SK-N-SH treated with all-trans-retinoic acid at 6 μM for 48 hours (cell line): ENCODE data around the gene SURF4.
"Not testable (repeated sequence)": the region's sequence is repeated elsewhere in the genome, so short reads cannot be mapped to it uniquely, and the experiment has no call there.

Experiments used
- BACH2 ChIP-seq: fragments of 250-450 bp; sonication (Bioruptor Pico); IDR thresholded peaks from 2 replicates; pipeline ENCODE4 v1.9.0; 2021; ENCODE audit warnings: mild to moderate bottlenecking, borderline replicate concordance
- CSDC2 ChIP-seq: fragments of 250-450 bp; sonication (Bioruptor Pico); IDR thresholded peaks from 2 replicates; pipeline ENCODE4 v1.5.0; 2020; ENCODE audit warnings: mild to moderate bottlenecking, moderate library complexity
- ESRRG ChIP-seq: fragments of 250-450 bp; sonication (Bioruptor Pico); IDR thresholded peaks from 2 replicates; pipeline ENCODE4 v1.6.1; 2021; ENCODE audit warnings: mild to moderate bottlenecking
- ISL1 ChIP-seq: fragments of 250-450 bp; sonication (Bioruptor Pico); IDR thresholded peaks from 2 replicates; pipeline ENCODE4 v2.1.2; 2022; ENCODE audit warnings: mild to moderate bottlenecking, moderate library complexity
- OSR1 ChIP-seq: fragments of 250-450 bp; sonication (Bioruptor Pico); IDR thresholded peaks from 2 replicates; pipeline ENCODE4 v1.8.0; 2022; ENCODE audit warnings: moderate library complexity, mild to moderate bottlenecking, inconsistent platforms
- PATZ1 ChIP-seq: fragments of 250-450 bp; sonication (Bioruptor Pico); IDR thresholded peaks from 2 replicates; pipeline ENCODE4 v1.8.0; 2020; ENCODE audit warnings: mild to moderate bottlenecking, moderate library complexity, borderline replicate concordance
- RARB ChIP-seq: fragments of 250-450 bp; sonication (Bioruptor Pico); IDR thresholded peaks from 2 replicates; pipeline ENCODE4 v1.8.0; 2021; ENCODE audit warnings: mild to moderate bottlenecking, moderate library complexity
- SNAI2 ChIP-seq: fragments of 250-450 bp; sonication (Bioruptor Pico); IDR thresholded peaks from 2 replicates; pipeline ENCODE4 v1.5.0; 2020; ENCODE audit warnings: mild to moderate bottlenecking, moderate library complexity
- ZNF565 ChIP-seq: fragments of 450-650 bp; formaldehyde crosslinking; conservative IDR thresholded peaks from 2 replicates; pipeline ENCODE4 v1.5.0; 2020; ENCODE audit warnings: low read depth, mild to moderate bottlenecking, moderate library complexity
- ZNF70 ChIP-seq: fragments of 450-650 bp; formaldehyde crosslinking; IDR thresholded peaks from 2 replicates; pipeline ENCODE4 v1.5.0; 2020; ENCODE audit warnings: mild to moderate bottlenecking, moderate library complexity
- TF ChIP-seq, protein P1 (sequence below): fragments of 250-450 bp; sonication (Bioruptor Pico); IDR thresholded peaks from 2 replicates; pipeline ENCODE4 v1.8.0; 2021; ENCODE audit warnings: low read depth, mild to moderate bottlenecking, moderate library complexity, borderline replicate concordance
- TF ChIP-seq, protein P2 (sequence below): fragments of 250-450 bp; sonication (Bioruptor Pico); IDR thresholded peaks from 2 replicates; pipeline ENCODE4 v1.5.1; 2020; ENCODE audit warnings: low read depth, mild to moderate bottlenecking, moderate library complexity

GRCh38 chr9:133377280-133377679, 1.4 kb upstream of the SURF4 start:
- TF ChIP-seq PATZ1 (CRISPR knock-in tag); ZNF70 (CRISPR knock-in tag); CSDC2 (CRISPR knock-in tag); BACH2 (CRISPR knock-in tag); ISL1 (CRISPR knock-in tag); RARB; OSR1 (CRISPR knock-in tag); ZNF565 (CRISPR knock-in tag); SNAI2; ESRRG (CRISPR knock-in tag): not testable (repeated sequence)
- TF ChIP-seq, protein P1, sequence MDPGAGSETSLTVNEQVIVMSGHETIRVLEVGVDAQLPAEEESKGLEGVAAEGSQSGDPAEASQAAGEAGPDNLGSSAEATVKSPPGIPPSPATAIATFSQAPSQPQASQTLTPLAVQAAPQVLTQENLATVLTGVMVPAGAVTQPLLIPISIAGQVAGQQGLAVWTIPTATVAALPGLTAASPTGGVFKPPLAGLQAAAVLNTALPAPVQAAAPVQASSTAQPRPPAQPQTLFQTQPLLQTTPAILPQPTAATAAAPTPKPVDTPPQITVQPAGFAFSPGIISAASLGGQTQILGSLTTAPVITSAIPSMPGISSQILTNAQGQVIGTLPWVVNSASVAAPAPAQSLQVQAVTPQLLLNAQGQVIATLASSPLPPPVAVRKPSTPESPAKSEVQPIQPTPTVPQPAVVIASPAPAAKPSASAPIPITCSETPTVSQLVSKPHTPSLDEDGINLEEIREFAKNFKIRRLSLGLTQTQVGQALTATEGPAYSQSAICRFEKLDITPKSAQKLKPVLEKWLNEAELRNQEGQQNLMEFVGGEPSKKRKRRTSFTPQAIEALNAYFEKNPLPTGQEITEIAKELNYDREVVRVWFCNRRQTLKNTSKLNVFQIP (CRISPR knock-in tag): not testable (repeated sequence)
- TF ChIP-seq, protein P2, sequence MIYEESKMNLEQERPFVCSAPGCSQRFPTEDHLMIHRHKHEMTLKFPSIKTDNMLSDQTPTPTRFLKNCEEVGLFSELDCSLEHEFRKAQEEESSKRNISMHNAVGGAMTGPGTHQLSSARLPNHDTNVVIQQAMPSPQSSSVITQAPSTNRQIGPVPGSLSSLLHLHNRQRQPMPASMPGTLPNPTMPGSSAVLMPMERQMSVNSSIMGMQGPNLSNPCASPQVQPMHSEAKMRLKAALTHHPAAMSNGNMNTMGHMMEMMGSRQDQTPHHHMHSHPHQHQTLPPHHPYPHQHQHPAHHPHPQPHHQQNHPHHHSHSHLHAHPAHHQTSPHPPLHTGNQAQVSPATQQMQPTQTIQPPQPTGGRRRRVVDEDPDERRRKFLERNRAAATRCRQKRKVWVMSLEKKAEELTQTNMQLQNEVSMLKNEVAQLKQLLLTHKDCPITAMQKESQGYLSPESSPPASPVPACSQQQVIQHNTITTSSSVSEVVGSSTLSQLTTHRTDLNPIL (CRISPR knock-in tag): not testable (repeated sequence)
